Fibroblast of pulmonary artery (primary cell): Measurements from ENCODE around the gene POMC.

Experiments used
- DNase-seq: peaks from one replicate; pipeline ENCODE4 v3.0.0-alpha.2; 2010; ENCODE audit warnings: low read depth
- H3K4me3 ChIP-seq: replicated peaks from 2 replicates; pipeline ENCODE4 v1.5.1; 2011; ENCODE audit warnings: low read depth, mild to moderate bottlenecking, control low read depth, low read length, moderate library complexity
- CTCF ChIP-seq: IDR thresholded peaks from 2 replicates; pipeline ENCODE4 v1.5.1; 2011; ENCODE audit warnings: mild to moderate bottlenecking, control low read depth, low read length, inconsistent platforms; ENCODE audit errors: missing control alignments

Gene POMC

GRCh38 chr2:25125976-25126375 lies 42.4 kb downstream of the POMC start:
- no peak overlapping the region for H3K4me3 ChIP-seq
- no peak for TF ChIP-seq CTCF
- DNase-seq = no peak

GRCh38 chr2:25125189-25125588 lies 43.2 kb downstream of the POMC start:
- H3K4me3 ChIP-seq = no peak overlapping the region
- TF ChIP-seq CTCF = no peak
- DNase-seq = no peak

GRCh38 chr2:25123682-25124081 lies 44.7 kb downstream of the POMC start:
- TF ChIP-seq CTCF = no peak
- H3K4me3 ChIP-seq = no peak overlapping the region
- no peak for DNase-seq

GRCh38 chr2:25122367-25122766 lies 46.0 kb downstream of the POMC start:
- no peak overlapping the region for H3K4me3 ChIP-seq
- no peak for TF ChIP-seq CTCF
- no peak for DNase-seq

- no peak for TF ChIP-seq CTCF
- no peak overlapping the region for H3K4me3 ChIP-seq
- DNase-seq = no peak
Measured at GRCh38 chr2:25119263-25119662, 49.1 kb downstream of the POMC start.

GRCh38 chr2:25116956-25117355 lies 51.4 kb downstream of the POMC start:
- no peak for DNase-seq
- H3K4me3 ChIP-seq = no peak overlapping the region
- TF ChIP-seq CTCF = no peak

- H3K4me3 ChIP-seq = no peak overlapping the region
Measured at GRCh38 chr2:25115902-25116301, 52.5 kb downstream of the POMC start.

More at GRCh38 chr2:25115902-25116301, 52.5 kb downstream of the POMC start:
- DNase-seq = peak; percentile 54
- no peak for TF ChIP-seq CTCF
